ENCODE data around the gene DCTN5. TPM values are rescaled to one million over a fixed set of nuclear protein-coding genes. Genes with fewer than 3 reads are reported as not detected.

DCTN5 gene
- 10 to 100 TPM; 12.2 to 55.8 (median 20.3) TPM for polyA plus RNA-seq
- long read RNA-seq, donor 1: 0 reads
- long read RNA-seq, donor 2, full-length matches to known transcripts: 18 of 18 reads
- long read RNA-seq, donor 2, partial matches to known transcripts: 0 of 18 reads
- long read RNA-seq, donor 2, other reads (novel, unspliced or antisense): 0 of 18 reads
- long read RNA-seq, donor 3, full-length matches to known transcripts: 49 of 49 reads
- long read RNA-seq, donor 3, partial matches to known transcripts: 0 of 49 reads
- long read RNA-seq, donor 3, other reads (novel, unspliced or antisense): 0 of 49 reads
- long read RNA-seq, donor 4, partial matches to known transcripts: 0 of 2 reads
- long read RNA-seq, donor 4, other reads (novel, unspliced or antisense): 0 of 2 reads
- long read RNA-seq, donor 5, full-length matches to known transcripts: 23 of 23 reads
- long read RNA-seq, donor 5, partial matches to known transcripts: 0 of 23 reads
- long read RNA-seq, donor 5, other reads (novel, unspliced or antisense): 0 of 23 reads
- long read RNA-seq, donor 6, full-length matches to known transcripts: 46 of 46 reads
- long read RNA-seq, donor 6, partial matches to known transcripts: 0 of 46 reads
- long read RNA-seq, donor 6, other reads (novel, unspliced or antisense): 0 of 46 reads
- long read RNA-seq, donor 7, full-length matches to known transcripts: 43 of 43 reads
- long read RNA-seq, donor 7, partial matches to known transcripts: 0 of 43 reads
- long read RNA-seq, donor 7, other reads (novel, unspliced or antisense): 0 of 43 reads
- long read RNA-seq, donor 8, full-length matches to known transcripts: 5 of 5 reads
- long read RNA-seq, donor 8, partial matches to known transcripts: 0 of 5 reads
- long read RNA-seq, donor 8, other reads (novel, unspliced or antisense): 0 of 5 reads
- long read RNA-seq, donor 9, full-length matches to known transcripts: 12 of 12 reads
- long read RNA-seq, donor 9, partial matches to known transcripts: 0 of 12 reads
- long read RNA-seq, donor 9, other reads (novel, unspliced or antisense): 0 of 12 reads
- long read RNA-seq, donor 10, full-length matches to known transcripts: 56 of 56 reads
- long read RNA-seq, donor 10, partial matches to known transcripts: 0 of 56 reads
- long read RNA-seq, donor 10, other reads (novel, unspliced or antisense): 0 of 56 reads

- H3K9me3 ChIP-seq (ENCODE audit: control insufficient read depth in 2 of 2, insufficient read depth in 1 of 2, low read depth in 1 of 2, low read length in 1 of 2): no peaks in the 10 kb centered on the region
- DNase-seq: peak; percentile 96 to 97
- H3K27me3 ChIP-seq (ENCODE audit: control insufficient read depth in 3 of 3, insufficient read depth in 3 of 3, low read length in 3 of 3): no peaks in the 10 kb centered on the region
- 0% methylated on average over 60 to 64 of the region's 64 CpGs for WGBS, 3 donors
- peaks cover 0 to 4% (median 3%) of the 10 kb centered on the region in 3 donors for H3K4me1 ChIP-seq (ENCODE audit: control insufficient read depth in 3 of 3, insufficient read depth in 2 of 3, low read depth in 1 of 3, low read length in 2 of 3)
- peaks cover 0 to 24% (median 6%) of the 10 kb centered on the region in 3 donors for H3K36me3 ChIP-seq (ENCODE audit: control insufficient read depth in 3 of 3, insufficient read depth in 2 of 3, low read depth in 1 of 3, low read length in 3 of 3)
- no peak for FAIRE-seq
- peak within 1 kb of the TSS; percentile 71 to 96 (median 83) for H3K27ac ChIP-seq (ENCODE audit: low read depth in 1 of 3, low read length in 2 of 3)
- H3K4me3 ChIP-seq (ENCODE audit: low read depth in 1 of 3, low read length in 3 of 3): peak within 1 kb of the TSS; percentile 96 to 99 (median 99)
These were observed at the start of gene DCTN5, which contains the start of gene PALB2 for GRCh38 chr16:23640931-23641765. Gene DCTN5 (plus strand): TSS chr16:23641466. CDS start chr16:23641543, 77 bp downstream. Gene PALB2 (minus strand): TSS chr16:23641310. CDS start chr16:23641157, 153 bp downstream.

- Histone ChIP-seq H3K27me3 (ENCODE audit: control insufficient read depth in 3 of 3, insufficient read depth in 3 of 3, low read length in 3 of 3) (no peaks in the 10 kb centered on the region), H3K27ac (ENCODE audit: low read depth in 1 of 3, low read length in 2 of 3) (no peak overlapping the region), H3K36me3 (ENCODE audit: control insufficient read depth in 3 of 3, insufficient read depth in 2 of 3, low read depth in 1 of 3, low read length in 3 of 3) (peaks cover 3 to 36% (median 17%) of the 10 kb centered on the region in 3 donors), H3K4me3 (ENCODE audit: low read depth in 1 of 3, low read length in 3 of 3) (no peak overlapping the region), H3K4me1 (ENCODE audit: control insufficient read depth in 3 of 3, insufficient read depth in 2 of 3, low read depth in 1 of 3, low read length in 2 of 3) (peaks cover 0 to 6% (median 0%) of the 10 kb centered on the region in 3 donors), H3K9me3 (ENCODE audit: control insufficient read depth in 2 of 2, insufficient read depth in 1 of 2, low read depth in 1 of 2, low read length in 1 of 2) (no peaks in the 10 kb centered on the region)
- no peak for FAIRE-seq
- no peak for DNase-seq
- WGBS, 3 donors: 93 to 96% (median 95%) methylated on average over 12 of the region's 12 CpGs
These were observed 47.1 kb upstream of the DCTN5 start for GRCh38 chr16:23594186-23594585.

- WGBS, 3 donors: 9 to 14% (median 11%) methylated on average over 34 of the region's 34 CpGs
- no peaks in the 10 kb centered on the region for H3K9me3 ChIP-seq (ENCODE audit: control insufficient read depth in 2 of 2, insufficient read depth in 1 of 2, low read depth in 1 of 2, low read length in 1 of 2)
- H3K36me3 ChIP-seq (ENCODE audit: control insufficient read depth in 3 of 3, insufficient read depth in 2 of 3, low read depth in 1 of 3, low read length in 3 of 3): peaks cover 0 to 29% (median 10%) of the 10 kb centered on the region in 3 donors
- H3K4me1 ChIP-seq (ENCODE audit: control insufficient read depth in 3 of 3, insufficient read depth in 2 of 3, low read depth in 1 of 3, low read length in 2 of 3): peaks cover 0 to 6% (median 0%) of the 10 kb centered on the region in 3 donors
- peak overlapping the region; percentile 33 to 72 (median 45) for H3K27ac ChIP-seq (ENCODE audit: low read depth in 1 of 3, low read length in 2 of 3)
- no peaks in the 10 kb centered on the region for H3K27me3 ChIP-seq (ENCODE audit: control insufficient read depth in 3 of 3, insufficient read depth in 3 of 3, low read length in 3 of 3)
- FAIRE-seq (no peak), DNase-seq (peak; percentile 66 to 81)
- H3K4me3 ChIP-seq (ENCODE audit: low read depth in 1 of 3, low read length in 3 of 3): peak overlapping the region; percentile 88 to 99 (median 95)
These were observed 45.9 kb upstream of the DCTN5 start for GRCh38 chr16:23595246-23595950.

GRCh38 chr16:23595951-23596720 is 45.1 kb upstream of the DCTN5 start, which contains the start of gene NDUFAB1:
Gene NDUFAB1 (minus strand): TSS chr16:23596316. CDS start chr16:23596290, 26 bp downstream.
- no peaks in the 10 kb centered on the region for H3K27me3 ChIP-seq (ENCODE audit: control insufficient read depth in 3 of 3, insufficient read depth in 3 of 3, low read length in 3 of 3)
- peak within 1 kb of the TSS; percentile 33 to 72 (median 45) for H3K27ac ChIP-seq (ENCODE audit: low read depth in 1 of 3, low read length in 2 of 3)
- H3K4me1 ChIP-seq (ENCODE audit: control insufficient read depth in 3 of 3, insufficient read depth in 2 of 3, low read depth in 1 of 3, low read length in 2 of 3): peaks cover 0 to 6% (median 0%) of the 10 kb centered on the region in 3 donors
- H3K9me3 ChIP-seq (ENCODE audit: control insufficient read depth in 2 of 2, insufficient read depth in 1 of 2, low read depth in 1 of 2, low read length in 1 of 2): no peaks in the 10 kb centered on the region
- no peak for FAIRE-seq
- peaks cover 0 to 24% (median 9%) of the 10 kb centered on the region in 3 donors for H3K36me3 ChIP-seq (ENCODE audit: control insufficient read depth in 3 of 3, insufficient read depth in 2 of 3, low read depth in 1 of 3, low read length in 3 of 3)
- 0 to 2% (median 1%) methylated on average over 59 to 67 of the region's 67 CpGs for WGBS, 3 donors
- DNase-seq: peak; percentile 89 to 96
- H3K4me3 ChIP-seq (ENCODE audit: low read depth in 1 of 3, low read length in 3 of 3): peak within 1 kb of the TSS; percentile 88 to 99 (median 95)

DNA sequence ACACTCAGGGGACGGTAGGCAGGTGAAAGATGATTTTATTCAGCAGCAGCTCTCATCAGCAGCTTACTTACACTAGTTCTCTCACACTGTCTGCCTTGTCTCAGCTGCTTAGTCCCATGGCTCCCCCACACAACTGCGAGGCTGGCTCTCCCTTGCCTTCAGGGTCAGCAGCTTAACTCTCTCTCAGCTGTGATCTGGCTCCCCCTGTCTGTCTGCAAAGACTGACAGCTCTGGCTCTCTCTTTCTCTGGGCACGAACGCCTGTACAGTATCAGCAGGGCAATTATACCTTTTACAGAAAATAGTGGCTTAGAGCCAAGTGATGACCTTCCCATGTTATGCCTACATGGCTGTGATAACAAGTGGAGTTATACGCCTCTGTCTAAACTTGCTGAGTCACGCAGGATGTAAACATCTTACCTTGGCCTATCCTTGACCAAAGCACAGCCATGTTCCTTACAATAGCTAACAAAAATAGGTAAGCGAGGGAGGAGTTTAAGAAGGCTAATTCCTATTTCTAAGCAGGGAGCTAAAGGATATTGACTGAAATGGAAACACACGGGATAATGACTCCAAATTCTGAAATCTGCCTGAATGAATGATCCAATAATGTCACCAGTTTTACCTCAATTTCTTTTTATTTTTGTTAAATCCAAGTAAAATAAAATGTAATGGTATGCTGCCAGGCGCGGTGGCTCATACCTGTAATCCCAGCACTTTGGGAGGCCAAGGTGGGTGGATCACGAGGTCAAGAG is 44.1 kb upstream of the DCTN5 start:
- no peaks in the 10 kb centered on the region for H3K9me3 ChIP-seq (ENCODE audit: control insufficient read depth in 2 of 2, insufficient read depth in 1 of 2, low read depth in 1 of 2, low read length in 1 of 2)
- H3K36me3 ChIP-seq (ENCODE audit: control insufficient read depth in 3 of 3, insufficient read depth in 2 of 3, low read depth in 1 of 3, low read length in 3 of 3): peaks cover 2 to 21% (median 6%) of the 10 kb centered on the region in 3 donors
- WGBS, 3 donors: 81 to 84% (median 82%) methylated on average over 11 of the region's 11 CpGs
- H3K4me3 ChIP-seq (ENCODE audit: low read depth in 1 of 3, low read length in 3 of 3): no peak overlapping the region
- H3K27me3 ChIP-seq (ENCODE audit: control insufficient read depth in 3 of 3, insufficient read depth in 3 of 3, low read length in 3 of 3): no peaks in the 10 kb centered on the region
- peak in 1 of 2 donors; percentile 39 for DNase-seq
- peaks cover 0 to 6% (median 0%) of the 10 kb centered on the region in 3 donors for H3K4me1 ChIP-seq (ENCODE audit: control insufficient read depth in 3 of 3, insufficient read depth in 2 of 3, low read depth in 1 of 3, low read length in 2 of 3)
- no peak overlapping the region for H3K27ac ChIP-seq (ENCODE audit: low read depth in 1 of 3, low read length in 2 of 3)
- FAIRE-seq: no peak

DNA sequence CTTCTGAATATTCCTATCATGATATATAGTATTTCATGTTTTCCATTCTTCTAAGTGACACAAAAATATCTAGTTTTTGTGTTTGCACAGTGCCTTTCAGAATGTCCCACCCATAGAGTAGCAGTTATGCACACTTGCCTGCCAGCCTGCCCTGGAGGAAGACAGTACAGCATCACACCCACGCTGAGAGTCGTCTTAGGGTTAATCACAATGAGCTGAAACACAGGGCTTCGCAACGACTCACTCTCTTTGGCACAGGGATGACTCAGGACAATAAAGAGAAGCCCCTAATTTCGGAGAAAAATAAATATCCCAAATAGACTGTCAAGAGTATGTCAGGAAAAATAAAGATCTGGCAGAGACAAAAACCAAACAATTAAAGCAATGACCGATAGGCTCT is 33.5 kb upstream of the DCTN5 start:
- H3K4me3 ChIP-seq (ENCODE audit: low read depth in 1 of 3, low read length in 3 of 3): no peak overlapping the region
- FAIRE-seq: no peak

More for the DNA sequence above, 33.5 kb upstream of the DCTN5 start:
- H3K27ac ChIP-seq (ENCODE audit: low read depth in 1 of 3, low read length in 2 of 3): no peak overlapping the region
- DNase-seq: no peak
- 85 to 89% (median 88%) methylated on average over 6 of the region's 6 CpGs for WGBS, 3 donors
- H3K27me3 ChIP-seq (ENCODE audit: control insufficient read depth in 3 of 3, insufficient read depth in 3 of 3, low read length in 3 of 3): no peaks in the 10 kb centered on the region
- H3K36me3 ChIP-seq (ENCODE audit: control insufficient read depth in 3 of 3, insufficient read depth in 2 of 3, low read depth in 1 of 3, low read length in 3 of 3): peaks cover 7 to 20% (median 13%) of the 10 kb centered on the region in 3 donors
- H3K9me3 ChIP-seq (ENCODE audit: control insufficient read depth in 2 of 2, insufficient read depth in 1 of 2, low read depth in 1 of 2, low read length in 1 of 2): no peaks in the 10 kb centered on the region
- H3K4me1 ChIP-seq (ENCODE audit: control insufficient read depth in 3 of 3, insufficient read depth in 2 of 3, low read depth in 1 of 3, low read length in 2 of 3): no peaks in the 10 kb centered on the region
